Heart right ventricle (tissue), 16 donors: ENCODE data around the gene CD151. TPM values are rescaled to one million over a fixed set of nuclear protein-coding genes. Genes with fewer than 3 reads are reported as not detected.
A peak's percentile ranks its signal among the peaks of the same experiment; 100 is the strongest.

Experiments
- ATAC-seq, 8 donors: fragments of 200-7000 bp; cut with Tn5 transposase; one replicate each; pipeline ENCODE4 v1.9.1; 2020; ENCODE audit warnings: mild to moderate bottlenecking in 8 of 8, moderate library complexity in 8 of 8, moderate number of reproducible peaks in 1 of 8
- DNase-seq, 2 donors: peaks; one replicate each; pipeline ENCODE4 v3.0.0-alpha.2; 2020
- H3K27ac ChIP-seq, 10 donors: fragments of 200-600 bp; sonication (generic) in 2 of 10; one replicate each; pipeline versions ENCODE4 v1.5.0 to v1.8.0; 2020 to 2022; ENCODE audit warnings: mild to moderate bottlenecking in 3 of 10
- H3K27me3 ChIP-seq, 7 donors: fragments of 200-600 bp; one replicate each; pipeline ENCODE4 v1.8.0; 2021 to 2022; ENCODE audit warnings: mild to moderate bottlenecking in 2 of 7
- H3K36me3 ChIP-seq, 9 donors: fragments of 200-600 bp; sonication (generic) in 1 of 9; one replicate each; pipeline versions ENCODE4 v1.5.0 to v1.8.0; 2020 to 2022; ENCODE audit warnings: mild to moderate bottlenecking in 2 of 9
- H3K4me1 ChIP-seq, 9 donors: fragments of 200-600 bp; sonication (generic) in 1 of 9; one replicate each; pipeline versions ENCODE4 v1.5.0 to v1.8.0; 2020 to 2022; ENCODE audit warnings: mild to moderate bottlenecking in 4 of 9
- H3K4me3 ChIP-seq, 10 donors: fragments of 200-600 bp; sonication (generic) in 2 of 10; one replicate each; pipeline versions ENCODE4 v1.5.0 to v1.8.0; 2020 to 2022; ENCODE audit warnings: mild to moderate bottlenecking in 7 of 10, moderate library complexity in 2 of 10
- H3K9me3 ChIP-seq, 11 donors: fragments of 200-600 bp in 10 of 11; sonication (generic) in 2 of 11; one replicate each; pipeline versions ENCODE4 v1.5.0 to v1.8.0; 2013 to 2022; ENCODE audit warnings: mild to moderate bottlenecking in 2 of 11, control low read depth in 1 of 11, moderate library complexity in 1 of 11
- WGBS, 2 donors: extraction: QIAGEN DNeasy Blood & Tissue Kit; methylation state at CpG; one replicate each; pipeline ENCODE4 v1.1.7; 2013; ENCODE audit warnings: inconsistent platforms in 1 of 2; 5-methylcytosine and 5-hydroxymethylcytosine counted together
- intact Hi-C, 10 donors: fragments of 100-400 bp; cut with DNase I; formaldehyde crosslinking; loops; one replicate each; pipeline versions ENCODE4 v1.11.1 to v1.14.2; 2022
- polyA plus RNA-seq, 2 donors: library from polyadenylated mRNA; stranded (reverse); fragments of 200-250 nt; gene quantifications; one replicate each; pipeline ENCODE4 v1.2.3, GENCODE V29; 2013
- total RNA-seq, 10 donors: library from RNA; stranded (reverse); fragmentation: NEBNext Ultra II Directional in 3 of 10; extraction: Animal tissue kit (Norgen Biotek cat#: 25700) in 3 of 10; gene quantifications; one replicate each; pipeline versions ENCODE4 v1.2.1 to v1.2.4, GENCODE V29; 2021 to 2023
- TF ChIP-seq, protein P1 (sequence below), 9 donors: fragments of 200-600 bp; sonication (generic) in 2 of 9; IDR thresholded peaks; one replicate each; pipeline versions ENCODE4 v1.5.0 to v1.8.0; 2021 to 2022; ENCODE audit warnings: antibody characterized with exemption in 9 of 9, mild to moderate bottlenecking in 5 of 9, moderate library complexity in 1 of 9
- donor health status: Arrhythmogenic right ventricular cardiomyopathy.
- donor health status: ischemic (EF 13 %, LVEDD 7.1; RV severe dilation, severe dysfunction).
- donor health status: healthy with polysubstance abuse.
- donor health status: DM: no; HTN: yes; CAD: no.
- donor health status: DM: no; HTN: no; CAD: no.
- donor health status: ischemic (EF 25% LVEDD 6.9; RV normal size, moderate dysfunction).
- donor health status: ischemic (EF 25% LVEDD 5.7; RV mildly dilated, moderate dysfunction).
- donor health status: healthy.
- donor health status: DM: yes; HTN: yes; CAD: no.
- donor health status: Ischemic cardiomyopathy.
- donor health status: ischemic (EF 35%, LVEDD 5.7; RV mildly dilated, moderate dysfunction).
- donor health status: nonischemic (EF 11% LVEDD 7.7; RV severe dilation, severe dysfunction).
- donor health status: DM: yes; HTN: yes; CAD: no.
- donor health status: PGD.
- donor health status: ischemic (EF 29% LVEDD 5.4; RV normal size, mild dysfunction).
- donor health status: nonischemic (EF 23%, LVEDD 6.1; RV moderate dilation, normal function).

CD151 gene
- total and polyA plus RNA-seq, 12 donors, result 286 to 684 (median 466) TPM

DNA sequence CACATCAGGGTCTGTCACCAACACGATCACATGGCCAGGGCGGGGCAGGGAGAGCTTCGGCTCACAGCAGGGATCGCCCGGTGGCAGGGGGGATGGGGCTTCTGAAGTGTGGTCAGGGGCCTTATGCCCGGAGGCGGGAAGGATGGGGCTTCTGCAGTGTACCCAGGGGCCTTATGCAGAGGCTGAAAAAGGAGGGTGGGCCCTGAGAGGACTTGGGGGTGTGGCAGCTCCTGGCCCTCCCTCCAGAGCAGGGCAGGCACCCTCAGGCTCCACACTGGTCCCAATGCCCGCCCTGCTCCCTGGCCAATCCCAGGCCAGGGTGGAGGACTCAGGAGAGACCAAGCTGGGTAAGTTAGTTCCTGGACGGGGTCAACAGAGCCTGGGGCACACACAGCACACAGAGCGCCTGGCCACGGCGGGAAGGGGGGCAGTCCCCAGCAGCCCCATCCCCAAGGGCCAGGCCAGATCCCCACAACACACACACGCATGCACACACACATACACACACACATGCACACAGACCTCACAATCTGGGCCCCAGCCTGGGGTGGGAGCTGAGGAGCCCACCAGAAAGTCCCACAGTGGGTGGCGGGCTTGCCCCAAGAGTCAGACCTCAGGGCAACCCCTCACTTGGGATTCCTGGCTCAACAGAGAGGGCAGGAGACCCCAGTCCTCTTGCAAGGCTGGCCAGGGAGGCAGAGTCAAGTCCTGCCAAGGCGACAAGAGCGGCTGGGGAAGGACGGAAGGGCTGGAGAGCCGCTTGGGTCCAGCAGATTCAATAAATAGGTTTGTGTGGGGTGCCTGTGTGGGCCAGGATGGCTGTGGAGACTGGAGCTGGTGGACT is 41.8 kb upstream of the CD151 start:
- 66 to 74% methylated on average over 18 of the region's 18 CpGs for WGBS, 2 donors
- H3K9me3 ChIP-seq, result no peaks in the 10 kb centered on the region
- peaks cover 0 to 31% (median 25%) of the 10 kb centered on the region in 7 donors for H3K27me3 ChIP-seq
- peaks cover 0 to 24% (median 0%) of the 10 kb centered on the region in 9 donors for H3K36me3 ChIP-seq
- ATAC-seq (no peak), DNase-seq (peak in 1 of 2 donors; percentile 13)
- intact Hi-C loops, result no loop called here
- H3K4me1 ChIP-seq, result peaks cover 5 to 20% (median 10%) of the 10 kb centered on the region in 9 donors
- TF ChIP-seq, protein P1, sequence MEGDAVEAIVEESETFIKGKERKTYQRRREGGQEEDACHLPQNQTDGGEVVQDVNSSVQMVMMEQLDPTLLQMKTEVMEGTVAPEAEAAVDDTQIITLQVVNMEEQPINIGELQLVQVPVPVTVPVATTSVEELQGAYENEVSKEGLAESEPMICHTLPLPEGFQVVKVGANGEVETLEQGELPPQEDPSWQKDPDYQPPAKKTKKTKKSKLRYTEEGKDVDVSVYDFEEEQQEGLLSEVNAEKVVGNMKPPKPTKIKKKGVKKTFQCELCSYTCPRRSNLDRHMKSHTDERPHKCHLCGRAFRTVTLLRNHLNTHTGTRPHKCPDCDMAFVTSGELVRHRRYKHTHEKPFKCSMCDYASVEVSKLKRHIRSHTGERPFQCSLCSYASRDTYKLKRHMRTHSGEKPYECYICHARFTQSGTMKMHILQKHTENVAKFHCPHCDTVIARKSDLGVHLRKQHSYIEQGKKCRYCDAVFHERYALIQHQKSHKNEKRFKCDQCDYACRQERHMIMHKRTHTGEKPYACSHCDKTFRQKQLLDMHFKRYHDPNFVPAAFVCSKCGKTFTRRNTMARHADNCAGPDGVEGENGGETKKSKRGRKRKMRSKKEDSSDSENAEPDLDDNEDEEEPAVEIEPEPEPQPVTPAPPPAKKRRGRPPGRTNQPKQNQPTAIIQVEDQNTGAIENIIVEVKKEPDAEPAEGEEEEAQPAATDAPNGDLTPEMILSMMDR (IDR thresholded peaks at IDR 0.05), result no peak
- no peak overlapping the region for H3K27ac ChIP-seq
- H3K4me3 ChIP-seq, result no peak overlapping the region

DNA sequence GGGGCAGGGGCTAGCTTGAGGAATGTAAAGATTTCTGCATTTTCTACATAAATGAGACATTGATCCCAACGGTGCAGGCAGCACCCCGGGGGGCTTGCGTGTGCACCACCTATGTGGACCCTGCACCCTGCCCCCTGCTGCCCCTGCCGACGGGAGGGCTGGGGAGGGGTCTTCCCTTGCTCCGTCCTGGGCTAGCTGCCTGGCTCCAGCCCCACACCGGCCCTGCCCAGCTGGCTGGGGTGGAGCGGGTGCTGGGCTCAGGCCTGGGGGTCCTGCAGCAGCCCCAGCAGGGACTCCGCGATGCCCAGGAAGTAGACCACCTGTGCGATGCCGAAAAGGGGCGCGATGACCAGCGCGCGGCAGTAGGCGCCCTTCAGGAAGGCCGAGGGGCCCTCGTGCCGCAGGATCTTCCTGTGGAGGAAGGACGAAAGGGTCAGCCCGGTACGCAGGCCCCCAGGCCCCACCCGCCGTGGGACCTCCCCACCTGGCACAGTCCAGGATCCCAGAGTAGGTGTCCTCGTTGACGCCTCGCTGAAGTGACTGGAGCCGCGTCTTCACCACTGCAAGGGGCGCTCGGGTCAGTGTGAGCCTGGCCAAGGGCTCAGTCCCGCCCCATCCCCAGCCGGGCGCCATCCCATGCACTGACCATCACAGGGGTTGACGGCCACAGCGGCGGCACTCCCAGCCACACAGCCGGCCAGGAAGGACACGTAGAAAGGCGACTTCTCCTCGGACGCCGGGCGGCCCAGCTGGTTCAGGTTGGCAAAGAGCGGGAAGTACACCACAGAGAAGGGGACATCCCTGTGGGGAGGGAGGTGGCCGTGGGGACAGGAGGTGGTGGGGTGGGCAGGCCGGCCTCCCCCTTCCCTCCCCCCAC is 40.9 kb upstream of the CD151 start:
- Histone ChIP-seq H3K4me3 (no peak overlapping the region), H3K36me3 (peaks cover 0 to 24% (median 0%) of the 10 kb centered on the region in 9 donors), H3K4me1 (peaks cover 13 to 28% (median 17%) of the 10 kb centered on the region in 9 donors), H3K27ac (no peak overlapping the region), H3K9me3 (no peaks in the 10 kb centered on the region), H3K27me3 (peaks cover 0 to 31% (median 25%) of the 10 kb centered on the region in 7 donors)
- DNase-seq (peak in 1 of 2 donors; percentile 15), ATAC-seq (no peak)
- intact Hi-C loops, result no loop called here
- TF ChIP-seq, protein P1 (IDR thresholded peaks at IDR 0.05), result no peak
- WGBS, 2 donors, result 94% methylated on average over 44 to 49 of the region's 49 CpGs

DNA sequence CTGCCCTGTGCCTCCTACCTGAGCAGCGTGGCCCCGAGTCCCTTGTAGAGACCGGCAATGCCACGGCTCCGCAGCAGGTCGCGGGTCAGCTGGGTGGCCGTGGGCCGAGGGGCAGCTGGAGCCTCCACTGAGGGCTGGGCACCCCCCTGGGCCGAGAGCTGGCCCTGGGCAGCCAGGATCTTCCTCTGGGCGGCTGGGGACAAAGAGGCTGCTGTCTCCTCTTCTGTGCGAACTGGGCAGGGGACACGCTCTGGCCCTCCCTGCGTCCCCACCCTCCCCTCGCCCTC is 40.3 kb upstream of the CD151 start:
- DNase-seq (no peak), ATAC-seq (no peak)
- no peak overlapping the region for H3K4me3 ChIP-seq
- no peak overlapping the region for H3K27ac ChIP-seq
- TF ChIP-seq, protein P1 (IDR thresholded peaks at IDR 0.05), result no peak
- 95 to 96% methylated on average over 7 to 15 of the region's 15 CpGs for WGBS, 2 donors
- H3K36me3 ChIP-seq, result peaks cover 0 to 24% (median 0%) of the 10 kb centered on the region in 9 donors
- intact Hi-C loops, result no loop called here
- H3K9me3 ChIP-seq, result no peaks in the 10 kb centered on the region
- H3K27me3 ChIP-seq, result peaks cover 0 to 31% (median 25%) of the 10 kb centered on the region in 7 donors
- peaks cover 17 to 34% (median 23%) of the 10 kb centered on the region in 9 donors for H3K4me1 ChIP-seq

DNA sequence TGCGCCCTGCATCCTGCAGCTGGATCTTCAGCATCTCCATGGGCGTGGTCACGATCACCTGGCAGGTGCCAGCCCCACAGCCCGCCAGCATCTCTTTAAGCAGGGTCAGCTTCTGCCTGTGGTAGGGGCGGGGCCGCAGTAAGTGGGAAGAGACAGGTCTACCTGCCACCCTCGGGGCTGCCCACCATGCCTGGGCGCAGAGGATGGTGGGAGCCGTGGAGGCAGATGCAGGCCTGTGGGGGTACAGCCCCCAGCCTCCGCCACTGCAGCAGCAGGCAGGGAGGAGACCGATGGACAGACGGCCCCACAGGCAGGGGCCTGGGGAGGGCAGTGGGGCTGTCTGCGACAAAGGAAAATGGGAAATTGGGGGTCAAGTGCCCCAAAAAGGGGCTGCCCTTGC is 39.9 kb upstream of the CD151 start:
- no peaks in the 10 kb centered on the region for H3K9me3 ChIP-seq
- peaks cover 0 to 24% (median 0%) of the 10 kb centered on the region in 9 donors for H3K36me3 ChIP-seq
- TF ChIP-seq, protein P1 (IDR thresholded peaks at IDR 0.05), result no peak
- 93 to 98% methylated on average over 13 of the region's 13 CpGs for WGBS, 2 donors
- H3K4me3 ChIP-seq, result no peak overlapping the region
- peaks cover 0 to 29% (median 22%) of the 10 kb centered on the region in 7 donors for H3K27me3 ChIP-seq
- DNase-seq, result peak in 1 of 2 donors; percentile 10
- intact Hi-C loops, result no loop called here
- H3K27ac ChIP-seq, result no peak overlapping the region
- H3K4me1 ChIP-seq, result peaks cover 17 to 37% (median 25%) of the 10 kb centered on the region in 9 donors
- ATAC-seq, result no peak
